Measurements from ENCODE around the gene BMPR1A.

GRCh38 chr10:86815640-86816039 is 59.2 kb downstream of the BMPR1A start:
- TF ChIP-seq CTCF (IDR thresholded peaks at IDR 0.05 in 2 of 3, conservative IDR thresholded peaks at IDR 0.05 in 1 of 3; ENCODE audit: borderline replicate concordance in 1 of 3, insufficient read depth in 1 of 3, low read depth in 2 of 3, low read length in 2 of 3) = no peak
- no peak for TF ChIP-seq POLR2A (IDR thresholded peaks at IDR 0.05; ENCODE audit: borderline replicate concordance, extremely low read depth, insufficient read depth, insufficient read length)
- TF ChIP-seq YY1 (IDR thresholded peaks at IDR 0.05; ENCODE audit: extremely low read depth, insufficient replicate concordance, low read depth, low read length) = no peak
